GM21390 (cell line): ENCODE results near the gene ZNF335.
"Not testable (repeated sequence)": the region's sequence is repeated elsewhere in the genome, so short reads cannot be mapped to it uniquely, and the experiment has no call there.

Source experiments
- ATAC-seq: cut with Tn5 transposase; IDR thresholded peaks from one replicate; pipeline ENCODE4 v1.9.1; 2021; ENCODE audit not compliant: unreplicated experiment

ZNF335 gene

DNA sequence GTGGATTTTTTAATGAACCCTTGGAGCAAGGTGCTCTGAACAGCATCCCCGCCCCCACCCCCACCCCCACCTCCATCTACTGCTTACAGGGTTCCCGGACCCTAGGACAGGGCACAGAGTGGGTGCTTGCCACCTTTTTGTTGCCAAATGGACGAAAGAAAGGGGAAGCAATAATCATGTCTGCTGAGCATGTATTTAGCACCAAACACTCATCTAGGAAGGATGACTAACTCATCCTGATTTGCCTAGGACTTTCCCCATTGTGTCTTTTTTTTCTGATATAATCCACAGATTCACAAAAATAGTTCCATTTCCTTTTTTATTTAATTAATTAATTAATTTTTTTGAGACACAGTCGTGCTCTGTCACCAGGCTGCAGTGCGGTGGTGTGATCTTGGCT lies 58.9 kb downstream of the ZNF335 start:
- no peak for ATAC-seq

DNA sequence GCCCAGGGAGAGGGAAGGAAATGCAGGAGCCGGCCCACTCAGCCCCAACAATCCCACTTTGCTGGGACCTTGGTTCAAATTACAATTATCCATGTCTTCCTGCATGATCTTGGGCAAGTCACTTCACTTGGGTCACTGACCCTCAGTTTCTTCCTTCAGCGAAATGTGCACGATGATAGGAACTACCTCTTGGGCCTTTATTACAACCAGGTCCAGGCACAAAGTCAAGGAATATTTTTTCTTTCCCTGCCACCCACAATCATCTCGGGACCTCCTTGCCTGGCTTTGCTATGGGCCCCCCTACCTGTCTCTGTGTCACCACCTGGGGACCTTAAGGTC lies 59.7 kb downstream of the ZNF335 start:
- ATAC-seq, result no peak

DNA sequence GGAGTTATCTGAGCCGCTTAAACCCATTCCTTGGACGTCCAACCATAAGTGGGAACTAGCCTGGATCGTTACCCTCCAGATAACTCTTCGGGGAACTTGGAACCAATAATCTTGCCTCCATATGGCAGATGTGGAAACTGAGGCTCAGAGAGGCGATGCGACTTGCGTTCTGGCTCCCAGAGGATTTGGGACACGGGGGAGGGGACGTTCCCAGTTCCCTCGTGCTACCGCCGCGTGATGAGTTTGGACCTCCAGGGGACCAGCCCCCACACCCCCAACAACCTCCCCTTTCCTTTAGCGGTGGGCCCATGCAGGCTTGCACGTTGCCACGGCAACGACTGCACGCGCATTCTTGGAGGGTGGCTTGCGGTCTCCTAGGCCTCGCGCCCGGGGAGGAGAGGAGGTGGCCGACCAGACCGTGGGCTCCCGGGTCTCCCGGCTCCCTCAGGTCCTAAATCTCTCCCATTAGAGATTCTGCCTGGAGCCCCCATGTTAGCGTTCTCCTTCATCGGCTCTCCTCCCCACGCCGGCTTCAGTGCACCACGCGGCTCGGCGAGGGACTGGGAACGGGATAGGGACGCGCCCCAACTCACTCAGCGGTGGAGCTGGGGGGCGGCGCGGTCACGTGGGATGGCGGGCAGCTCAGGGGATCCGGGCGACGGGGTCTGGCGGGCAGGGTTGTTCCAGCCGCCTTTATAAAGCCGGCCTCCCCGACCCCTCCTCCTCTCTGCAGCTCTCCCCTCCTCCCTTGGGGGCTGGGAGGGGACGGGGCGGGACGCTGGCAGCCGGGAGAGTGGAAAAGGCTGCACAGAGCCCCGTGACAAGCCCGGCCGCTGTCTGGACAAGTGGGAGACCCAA lies 60.3 kb downstream of the ZNF335 start, which contains the start of gene PLTP:
TSS of gene PLTP (minus strand) at position 670 of the 858 bp plus-strand sequence. CDS start 703 bp downstream, outside the sequence.
- ATAC-seq, result no peak

DNA sequence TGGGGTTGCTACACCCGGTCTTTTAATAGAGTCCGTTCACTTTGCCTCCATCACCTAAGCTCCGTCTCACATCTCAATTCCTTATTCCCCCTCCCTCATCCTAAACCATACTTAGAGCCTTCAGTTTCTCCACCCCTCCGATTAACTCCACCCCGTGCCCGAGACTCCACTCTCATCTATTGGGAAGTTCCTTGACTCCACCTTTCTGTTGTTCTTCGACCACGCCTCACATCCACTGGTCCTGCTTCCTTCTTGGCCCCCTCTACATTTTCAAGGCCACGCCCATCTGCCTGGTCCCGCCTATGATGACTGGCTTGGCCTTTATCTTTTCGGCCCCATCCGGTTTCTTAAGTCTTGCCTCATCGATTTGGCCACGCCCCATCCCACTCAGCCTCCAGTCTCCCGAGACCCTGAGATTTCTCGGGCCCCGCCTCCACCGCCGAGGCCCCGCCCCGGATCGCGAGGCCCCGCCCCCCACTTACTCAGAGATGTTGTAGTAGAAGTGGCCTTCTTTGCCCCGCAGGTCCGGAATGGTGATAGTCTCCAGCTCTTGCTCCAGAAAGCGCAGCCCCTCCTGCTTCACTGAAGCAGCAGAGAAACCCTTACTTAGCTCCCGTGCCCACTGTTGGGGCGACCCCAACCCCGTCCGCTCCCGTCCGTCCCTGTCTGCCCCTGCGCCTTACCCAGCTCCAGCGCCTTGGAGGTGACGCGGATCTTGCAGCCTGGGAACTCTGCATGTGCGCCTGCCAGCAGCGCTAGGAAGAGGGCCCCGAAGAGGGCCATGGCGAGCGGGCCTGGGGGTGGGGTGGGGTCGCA lies 61.1 kb downstream of the ZNF335 start:
- ATAC-seq, result peak; percentile 77

DNA sequence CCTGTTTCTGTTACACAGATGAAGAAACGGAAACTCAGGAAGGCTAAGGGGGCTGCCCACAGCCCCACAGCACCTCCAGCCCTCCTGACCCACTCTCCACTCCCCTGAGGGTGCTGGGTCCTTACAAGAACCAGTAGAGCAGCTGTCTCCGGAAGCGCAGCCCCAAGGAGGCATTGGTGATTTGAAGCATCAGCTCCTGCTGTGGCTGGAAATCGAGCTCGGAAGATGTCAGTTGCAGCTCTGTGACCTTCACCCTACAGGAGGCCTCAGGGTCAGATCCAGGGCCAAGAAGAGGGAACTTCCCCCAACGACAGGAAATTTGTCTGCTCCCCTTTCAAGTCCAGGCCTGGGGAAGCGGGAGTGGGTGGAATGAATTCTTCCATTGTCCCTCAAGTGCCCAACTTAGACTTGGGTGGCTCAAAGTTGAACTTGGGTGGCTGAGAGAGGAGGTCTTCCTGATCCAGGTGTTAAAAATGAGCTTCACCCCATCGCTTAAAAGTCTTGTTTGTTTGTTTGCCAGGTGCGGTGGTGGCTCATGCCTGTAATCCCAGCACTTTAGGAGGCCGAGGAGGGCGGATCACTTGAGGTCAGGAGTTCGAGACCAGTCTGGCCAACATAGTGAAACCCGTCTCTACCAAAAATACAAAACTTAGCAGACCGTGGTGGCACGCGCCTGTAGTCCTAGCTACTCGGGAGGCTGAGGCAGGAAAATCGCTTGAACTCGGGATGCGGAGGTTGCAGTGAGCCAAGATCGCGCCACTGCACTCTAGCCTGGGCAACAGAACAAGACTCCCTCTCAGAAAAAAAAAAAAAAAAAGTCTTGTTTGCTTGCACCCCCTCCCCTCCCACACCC lies 62.0 kb downstream of the ZNF335 start:
- no peak for ATAC-seq

DNA sequence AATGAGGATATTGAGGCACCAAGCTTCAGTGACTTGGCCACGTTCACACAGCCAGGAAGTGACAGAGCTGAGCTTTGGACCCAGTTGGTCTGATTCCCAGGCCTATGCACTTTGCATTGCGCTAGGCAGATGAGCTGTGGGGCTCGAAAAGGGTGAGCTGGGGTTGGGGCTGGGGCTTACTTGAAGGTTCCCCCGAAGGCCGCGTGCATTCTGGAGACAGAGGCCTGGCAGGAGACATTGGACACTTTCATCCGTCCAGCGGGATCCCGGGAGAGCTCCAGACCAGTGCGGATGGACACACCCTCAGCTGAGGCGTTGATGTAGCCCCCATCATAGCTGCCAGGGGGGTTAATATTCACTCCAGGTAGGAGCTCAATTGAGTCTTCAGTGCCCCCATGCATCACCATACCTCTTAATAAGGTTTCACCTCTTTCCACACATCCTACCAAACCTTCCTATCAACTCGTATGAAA lies 62.6 kb downstream of the ZNF335 start:
- no peak for ATAC-seq

DNA sequence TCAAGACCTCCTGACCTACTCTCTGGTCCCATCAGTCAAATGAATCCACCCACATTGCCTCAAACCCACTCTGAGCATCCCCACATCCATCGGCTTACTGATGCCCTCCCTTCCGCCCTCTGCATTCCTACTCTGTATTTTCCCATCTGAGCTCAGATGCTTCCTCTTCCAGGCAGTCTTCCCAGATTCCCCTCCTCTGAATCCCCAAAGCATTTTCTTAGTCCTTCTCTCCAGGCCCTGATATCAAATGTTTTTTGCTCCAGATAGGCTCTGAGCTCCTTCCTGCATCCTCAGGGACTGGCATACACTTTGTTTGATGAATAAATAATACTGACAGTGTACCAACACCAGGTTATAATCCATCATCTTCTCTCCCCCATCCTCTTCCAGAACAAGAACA lies 63.9 kb downstream of the ZNF335 start:
- no peak for ATAC-seq

DNA sequence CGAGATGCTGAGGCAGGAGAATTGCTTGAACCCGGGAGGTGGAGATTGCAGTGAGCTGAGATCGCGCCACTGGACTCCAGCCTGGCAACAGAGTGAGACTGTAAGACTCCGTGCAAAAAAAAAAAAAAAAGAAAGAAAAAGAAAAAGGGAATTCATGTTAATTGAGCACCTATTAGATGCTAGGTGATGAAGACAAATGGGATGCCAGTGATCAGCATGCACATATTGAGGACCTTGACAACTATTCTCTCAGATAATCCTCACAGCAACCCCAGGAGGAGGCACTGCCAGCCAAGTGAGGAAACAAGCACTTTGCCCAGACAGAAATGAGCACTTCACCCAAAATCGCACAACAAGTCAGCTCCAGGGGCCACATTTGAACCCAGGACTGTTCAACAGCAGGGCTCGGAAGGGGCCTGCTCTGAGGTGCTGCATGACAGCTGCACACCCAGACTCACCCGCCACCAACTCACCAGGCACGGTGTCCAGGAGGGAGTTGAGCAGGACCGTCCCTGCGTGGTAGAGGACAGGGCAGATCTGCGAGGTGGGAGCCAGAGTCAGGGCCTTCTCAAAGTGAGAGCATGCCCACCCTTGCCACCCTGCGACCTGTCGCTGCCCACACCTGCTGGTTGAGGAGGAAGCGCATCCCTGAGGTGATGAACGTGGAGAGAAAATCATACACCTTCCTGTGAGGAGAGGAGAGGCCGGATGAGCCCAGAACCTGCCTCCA lies 64.6 kb downstream of the ZNF335 start:
- ATAC-seq, result no peak

DNA sequence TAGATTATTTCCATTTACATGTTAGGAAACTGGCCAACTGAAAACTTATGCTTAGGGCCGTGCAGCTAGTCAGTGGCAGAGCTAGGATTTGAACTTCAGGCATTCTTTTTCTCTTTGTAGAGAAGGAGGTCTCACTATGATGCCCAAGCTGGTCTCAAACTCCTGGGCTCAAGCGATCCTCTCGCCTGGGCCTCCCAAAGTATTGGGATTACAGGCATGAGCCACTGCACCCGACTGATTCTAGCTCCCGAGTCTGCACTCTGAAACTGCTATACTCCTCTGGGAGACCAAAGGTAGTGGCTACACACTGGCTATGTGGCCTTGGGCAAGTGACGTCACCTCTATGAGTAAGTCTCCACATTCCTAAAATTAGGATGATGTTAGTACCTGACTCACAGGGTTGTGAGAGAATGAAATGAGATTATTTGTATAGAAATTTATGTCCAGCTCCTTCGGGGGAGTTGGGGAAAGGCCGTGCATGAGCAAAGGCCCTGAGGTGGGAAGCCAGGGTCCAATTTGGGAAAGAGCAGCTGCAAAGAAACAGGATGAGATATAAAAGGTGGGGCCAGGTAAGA lies 66.4 kb downstream of the ZNF335 start:
- ATAC-seq, result no peak

DNA sequence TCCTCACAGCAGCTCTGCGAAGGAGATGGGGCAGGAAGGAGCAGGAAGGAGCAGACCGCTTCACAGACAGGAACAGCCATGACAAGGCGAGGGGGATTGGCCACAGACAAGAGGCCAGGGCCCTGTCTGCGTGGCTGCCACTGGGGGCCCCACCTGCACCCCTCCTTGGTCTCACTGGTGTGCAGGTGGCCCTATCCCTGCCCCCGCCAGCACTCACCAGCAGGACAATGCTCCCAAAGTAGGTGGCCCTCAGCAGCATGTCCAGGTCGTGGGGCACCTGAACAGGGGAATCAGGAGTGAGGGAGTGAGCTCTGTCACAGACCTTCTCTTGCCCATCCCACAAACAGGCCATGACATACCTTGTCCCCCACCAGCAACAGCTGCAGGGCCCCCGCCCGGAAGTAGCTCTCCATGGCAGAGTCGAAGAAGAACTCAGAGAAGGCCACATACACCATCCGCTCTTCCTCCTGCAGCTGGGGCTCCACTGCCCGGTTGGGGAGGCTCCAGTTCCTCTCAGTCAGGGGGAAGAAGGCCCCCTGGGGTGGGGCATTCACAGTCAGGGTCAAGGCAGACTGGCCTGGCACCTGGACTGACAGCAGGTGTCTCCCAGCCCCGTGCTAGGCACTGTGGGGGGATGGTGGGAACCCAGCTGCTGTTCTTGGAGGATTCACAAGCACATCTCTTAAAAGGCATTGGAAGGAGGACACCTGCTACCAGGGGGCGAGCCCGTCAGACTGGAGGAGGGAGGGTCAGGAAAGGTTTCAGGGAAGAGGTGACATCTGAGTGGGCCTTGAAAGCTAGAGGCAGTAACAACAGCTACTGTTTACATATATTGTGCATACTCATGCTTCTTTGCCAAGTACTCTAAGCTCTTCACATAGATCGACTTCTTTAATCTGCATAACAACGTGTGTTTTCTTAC lies 67.2 kb downstream of the ZNF335 start:
- no peak for ATAC-seq

DNA sequence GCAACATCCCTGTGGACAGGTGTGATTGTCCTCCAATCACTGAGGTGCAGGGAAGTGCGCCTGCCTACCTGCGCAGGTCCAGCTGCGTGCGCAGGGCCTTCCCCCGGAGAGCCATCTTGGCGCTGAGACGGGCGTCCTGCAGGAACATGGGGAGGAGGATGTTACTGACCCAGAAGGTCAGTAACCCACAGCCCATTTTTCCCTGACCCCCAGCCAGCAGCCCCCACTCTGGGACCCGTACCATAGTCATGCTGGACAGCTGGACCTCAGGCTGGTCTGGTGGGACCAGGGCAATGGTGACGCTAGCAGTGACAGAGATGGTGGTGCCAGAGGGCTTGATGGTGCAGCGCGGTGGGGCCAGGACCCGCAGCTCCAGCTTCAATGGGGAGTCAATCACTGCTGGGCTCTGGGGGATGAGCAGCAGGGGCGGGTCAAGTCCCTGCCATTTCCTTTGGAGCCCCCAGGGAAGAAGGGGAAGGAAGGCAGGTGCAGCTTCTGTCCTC lies 69.8 kb downstream of the ZNF335 start:
- no peak for ATAC-seq

DNA sequence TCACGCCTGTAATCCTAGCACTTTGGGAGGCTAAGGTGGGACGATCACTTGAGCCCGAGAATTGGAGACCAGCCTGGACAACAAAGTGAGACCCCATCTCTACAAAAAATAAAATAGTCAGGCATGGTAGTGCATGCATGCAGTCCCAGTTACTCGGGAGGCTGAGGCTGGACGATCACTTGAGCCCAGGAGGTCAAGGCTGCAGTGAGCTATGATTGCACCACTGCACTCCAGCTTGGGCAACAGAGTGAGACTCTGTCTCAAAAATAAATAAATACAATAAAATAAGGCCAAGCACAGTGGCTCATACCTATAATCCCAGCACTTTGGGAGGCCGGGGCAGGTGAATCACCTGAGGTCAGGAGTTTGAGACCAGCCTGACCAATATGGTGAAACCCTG lies 70.7 kb downstream of the ZNF335 start:
- not testable (repeated sequence) for ATAC-seq

DNA sequence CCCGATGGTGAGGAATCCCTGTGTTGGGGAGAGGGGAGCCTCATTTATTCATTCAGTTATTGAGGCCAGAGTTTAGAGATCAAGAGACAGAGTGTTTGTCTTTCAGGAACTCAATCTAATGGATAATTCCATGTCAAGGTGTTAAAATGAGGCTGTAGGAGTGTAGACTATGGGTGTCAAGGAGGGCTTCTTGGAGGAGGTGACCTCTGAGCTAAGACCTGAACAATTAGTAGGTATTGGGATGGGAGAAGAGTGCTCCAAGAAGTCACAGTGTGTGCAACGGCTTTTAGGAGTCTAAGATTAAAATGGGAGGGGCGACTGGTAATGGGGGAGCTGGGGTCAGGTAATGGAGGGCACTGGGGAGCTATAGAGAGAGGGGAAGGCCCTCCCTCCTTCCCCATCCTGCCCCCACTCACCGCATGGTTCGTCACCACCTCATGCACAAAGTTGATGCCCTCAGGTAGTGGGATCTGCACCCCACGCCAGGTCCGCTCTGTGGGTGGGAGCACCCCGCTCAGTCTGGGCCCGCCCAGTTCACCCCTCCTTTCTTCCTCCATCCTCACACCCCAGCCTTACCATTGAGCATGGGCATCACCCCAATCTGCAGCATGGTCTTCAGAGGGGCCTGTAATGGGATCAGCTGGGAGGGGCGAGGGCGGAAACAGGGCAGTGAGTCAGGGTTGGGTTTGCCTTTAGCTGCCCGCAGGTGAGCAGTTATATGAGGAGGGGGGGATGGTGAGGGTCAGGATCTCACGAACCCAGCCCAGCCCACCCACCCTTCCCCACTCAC lies 72.8 kb downstream of the ZNF335 start:
- ATAC-seq, result no peak
